ENCODE results near the gene TRIP13.

DNA sequence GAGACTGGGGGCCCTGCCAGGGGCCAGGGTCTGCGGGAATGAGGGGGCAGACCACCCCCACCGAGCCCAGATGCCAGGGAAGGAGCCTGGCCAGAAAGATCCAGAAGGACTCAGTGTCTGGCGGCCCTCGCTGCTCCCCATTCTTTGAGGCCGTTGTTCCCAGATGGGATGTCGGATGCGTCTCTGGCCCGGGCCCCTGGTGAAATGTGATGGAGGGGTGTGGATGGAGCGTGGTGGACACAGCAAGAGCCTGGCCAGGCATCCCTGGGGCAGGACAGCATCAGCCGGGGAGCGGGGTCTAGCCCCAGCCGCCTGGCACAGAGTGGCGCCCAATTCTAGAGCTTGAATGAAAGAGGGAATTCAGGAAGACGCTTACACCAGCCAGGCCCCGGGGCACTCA is 69.7 kb downstream of the TRIP13 start:
- TF ChIP-seq, protein P1, sequence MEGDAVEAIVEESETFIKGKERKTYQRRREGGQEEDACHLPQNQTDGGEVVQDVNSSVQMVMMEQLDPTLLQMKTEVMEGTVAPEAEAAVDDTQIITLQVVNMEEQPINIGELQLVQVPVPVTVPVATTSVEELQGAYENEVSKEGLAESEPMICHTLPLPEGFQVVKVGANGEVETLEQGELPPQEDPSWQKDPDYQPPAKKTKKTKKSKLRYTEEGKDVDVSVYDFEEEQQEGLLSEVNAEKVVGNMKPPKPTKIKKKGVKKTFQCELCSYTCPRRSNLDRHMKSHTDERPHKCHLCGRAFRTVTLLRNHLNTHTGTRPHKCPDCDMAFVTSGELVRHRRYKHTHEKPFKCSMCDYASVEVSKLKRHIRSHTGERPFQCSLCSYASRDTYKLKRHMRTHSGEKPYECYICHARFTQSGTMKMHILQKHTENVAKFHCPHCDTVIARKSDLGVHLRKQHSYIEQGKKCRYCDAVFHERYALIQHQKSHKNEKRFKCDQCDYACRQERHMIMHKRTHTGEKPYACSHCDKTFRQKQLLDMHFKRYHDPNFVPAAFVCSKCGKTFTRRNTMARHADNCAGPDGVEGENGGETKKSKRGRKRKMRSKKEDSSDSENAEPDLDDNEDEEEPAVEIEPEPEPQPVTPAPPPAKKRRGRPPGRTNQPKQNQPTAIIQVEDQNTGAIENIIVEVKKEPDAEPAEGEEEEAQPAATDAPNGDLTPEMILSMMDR (IDR thresholded peaks at IDR 0.05): no peak
- TF ChIP-seq POLR2A (IDR thresholded peaks at IDR 0.05): no peak

All from right lobe of liver (tissue), 4 donors.